Keratinocyte (primary cell): ENCODE results near the gene MAP1LC3B2. TPM values are rescaled to one million over a fixed set of nuclear protein-coding genes. Genes with fewer than 3 reads are reported as not detected.

ENCODE experiments used
- DNase-seq: peaks from one replicate; pipeline ENCODE4 v3.0.0-alpha.2; 2011; ENCODE audit warnings: low read depth, missing footprints, low spot score
- FAIRE-seq: peaks from 2 replicates; lab custom pipeline; 2011; peaks lifted over from hg19 to GRCh38; lab: Jason Lieb, UNC
- H2AFZ ChIP-seq: 2 replicates; pipeline ENCODE4 v1.6.0; 2012; ENCODE audit warnings: low read length, control low read depth, inconsistent platforms; ENCODE audit not compliant: control insufficient read depth
- H3K27ac ChIP-seq: 2 replicates; pipeline ENCODE4 v1.5.1; 2011; ENCODE audit warnings: low read length; ENCODE audit not compliant: control insufficient read depth, insufficient read depth
- H3K27me3 ChIP-seq: 3 replicates; pipeline ENCODE4 v1.6.0; 2011; ENCODE audit warnings: low read length; ENCODE audit not compliant: control insufficient read depth, insufficient read depth; ENCODE audit errors: extremely low read depth
- H3K36me3 ChIP-seq, 2 experiments: 2 replicates in 1 of 2; 3 replicates in 1 of 2; pipeline ENCODE4 v1.5.1; 2011; ENCODE audit warnings: low read length in 2 of 2, mild to moderate bottlenecking in 1 of 2; ENCODE audit not compliant: control insufficient read depth in 2 of 2, insufficient read depth in 2 of 2; ENCODE audit errors: extremely low read depth in 1 of 2
- H3K4me1 ChIP-seq: 3 replicates; pipeline ENCODE4 v1.5.1; 2011; ENCODE audit warnings: low read length; ENCODE audit not compliant: control insufficient read depth, insufficient read depth; ENCODE audit errors: extremely low read depth
- H3K4me2 ChIP-seq: 3 replicates; pipeline ENCODE4 v1.6.0; 2011; ENCODE audit warnings: low read depth, low read length; ENCODE audit not compliant: control insufficient read depth, insufficient read depth; ENCODE audit errors: extremely low read depth
- H3K4me3 ChIP-seq, 3 experiments: fragments of 200-600 bp in 1 of 3; sonication (generic) in 1 of 3; 2 replicates in 2 of 3; 3 replicates in 1 of 3; pipeline ENCODE4 v1.5.1; 2011 to 2016; ENCODE audit warnings: low read length in 3 of 3, mild to moderate bottlenecking in 3 of 3, control low read depth in 2 of 3, inconsistent platforms in 1 of 3, low read depth in 1 of 3, mixed read lengths in 1 of 3, mixed run types in 1 of 3, moderate library complexity in 1 of 3; ENCODE audit not compliant: control insufficient read depth in 2 of 3, insufficient read depth in 2 of 3; ENCODE audit errors: extremely low read depth in 1 of 3
- H3K79me2 ChIP-seq: 2 replicates; pipeline ENCODE4 v1.6.0; 2012; ENCODE audit warnings: low read length; ENCODE audit not compliant: control insufficient read depth, insufficient read depth
- H3K9ac ChIP-seq: 3 replicates; pipeline ENCODE4 v1.6.0; 2011; ENCODE audit warnings: low read length; ENCODE audit not compliant: control insufficient read depth, insufficient read depth; ENCODE audit errors: extremely low read depth
- H3K9me1 ChIP-seq: 3 replicates; pipeline ENCODE4 v1.6.0; 2011; ENCODE audit warnings: low read length; ENCODE audit not compliant: control insufficient read depth, insufficient read depth; ENCODE audit errors: extremely low read depth
- H3K9me3 ChIP-seq: 2 replicates; pipeline ENCODE4 v1.5.1; 2012; ENCODE audit warnings: low read depth, low read length; ENCODE audit not compliant: control insufficient read depth
- H4K20me1 ChIP-seq: 3 replicates; pipeline ENCODE4 v1.6.0; 2011; ENCODE audit warnings: low read length; ENCODE audit not compliant: control insufficient read depth, insufficient read depth; ENCODE audit errors: extremely low read depth
- EZH2 ChIP-seq: IDR thresholded peaks from one replicate; pipeline ENCODE4 v1.6.1; 2012; ENCODE audit warnings: inconsistent platforms, mild to moderate bottlenecking, low read length, moderate library complexity
- dilution Hi-C: fragments of 300-500 bp; cut with MboI; formaldehyde crosslinking; loops from one replicate; pipeline ENCODE4 v1.7.0; 2020; ENCODE audit warnings: low sequenced_read_pairs; ENCODE audit not compliant: extremely low pct_ligation_motif_present
- polyA plus RNA-seq, 5 experiments: library from polyadenylated mRNA; depleted of rRNA in 3 of 5; stranded (reverse) in 3 of 5; stranded (forward) in 1 of 5; unstranded in 1 of 5; fragments of >200 nt; gene quantifications; 1 replicate in 1 of 5; 2 replicates in 3 of 5; 3 replicates in 1 of 5; pipeline versions ENCODE4 v1.2.1 to v1.2.3, GENCODE V29; 2011 to 2012; ENCODE audit warnings: missing spikeins in 2 of 5, low read depth in 1 of 5, low replicate concordance in 1 of 5
- TF ChIP-seq, protein P1 (sequence below), 3 experiments: IDR thresholded peaks in 1 of 3; conservative IDR thresholded peaks in 1 of 3; optimal IDR thresholded peaks in 1 of 3; 2 replicates in 2 of 3; 3 replicates in 1 of 3; pipeline versions ENCODE3 to v1.5.1; 2011; ENCODE audit warnings: low read length in 3 of 3, mild to moderate bottlenecking in 3 of 3, moderate library complexity in 2 of 3, control low read depth in 1 of 3, inconsistent platforms in 1 of 3; ENCODE audit not compliant: insufficient read depth in 2 of 3; ENCODE audit errors: extremely low read depth in 1 of 3

Gene MAP1LC3B2
- polyA plus RNA-seq, 1 donor (not counting 4 experiments of a cell fraction or from before 2014, with no cell fraction given) = 6.0 TPM

DNA sequence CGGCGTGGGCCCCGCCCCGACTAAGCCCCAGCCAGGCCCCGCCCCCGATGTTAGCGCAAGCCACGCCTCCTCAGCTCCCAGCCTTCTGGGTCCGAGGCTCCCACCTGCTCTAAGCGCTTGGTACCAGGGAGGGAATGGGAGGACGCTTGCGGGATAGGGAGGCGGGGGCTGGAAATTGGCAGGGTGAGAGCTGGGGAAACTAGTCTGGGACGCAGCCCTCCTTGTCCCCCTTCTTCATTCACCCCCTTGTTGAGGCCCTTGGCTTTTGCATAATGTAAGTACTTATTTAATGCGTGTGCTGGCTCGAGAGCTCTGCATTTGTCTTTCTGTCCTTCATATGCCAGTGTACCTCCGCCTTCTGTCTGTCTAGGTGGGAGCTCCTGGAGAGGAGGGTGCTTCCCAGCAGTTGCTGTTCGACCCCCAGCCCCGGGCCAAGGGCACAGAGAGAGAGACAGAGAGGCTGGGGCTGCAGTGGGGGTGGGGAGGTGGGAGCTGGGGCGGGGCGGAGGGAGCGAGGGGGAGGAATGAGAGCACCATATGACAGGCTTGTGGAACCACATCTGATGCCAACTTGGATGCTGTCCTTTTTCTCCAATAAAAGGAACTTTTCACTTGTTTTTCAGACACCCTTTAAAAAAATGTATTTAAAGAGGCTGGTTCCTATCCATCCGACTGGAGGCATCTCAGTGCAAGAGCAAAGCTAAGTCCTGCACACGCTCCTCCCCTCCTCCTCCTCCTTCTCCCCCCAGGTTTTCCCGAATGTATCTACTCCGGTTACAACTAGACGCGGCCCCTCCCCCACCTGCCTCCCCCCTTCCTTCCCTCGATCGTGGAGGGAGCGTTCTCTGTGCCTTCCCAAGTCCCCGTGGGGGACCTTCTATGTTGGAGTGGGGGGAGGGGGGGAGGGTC is 25.6 kb upstream of the MAP1LC3B2 start:
- FAIRE-seq (no peak), DNase-seq (no peak)
- dilution Hi-C loops = no loop called here
- Histone ChIP-seq H3K79me2 (no peaks in the 10 kb centered on the region), H3K9me3 (no peaks in the 10 kb centered on the region), H3K27me3 (no peaks in the 10 kb centered on the region), H3K27ac (no peak overlapping the region), H4K20me1 (no peaks in the 10 kb centered on the region), H3K4me1 (peaks cover 30% of the 10 kb centered on the region), H3K4me3 (peak overlapping the region; percentile 29 to 52 (median 31)), H3K9me1 (no peaks in the 10 kb centered on the region), H3K4me2 (peak overlapping the region; percentile 70), H2AFZ (no peak overlapping the region), H3K36me3 (peaks cover 0 to 3% of the 10 kb centered on the region in 2 experiments), H3K9ac (peak overlapping the region; percentile 33)
- TF ChIP-seq, protein P1, sequence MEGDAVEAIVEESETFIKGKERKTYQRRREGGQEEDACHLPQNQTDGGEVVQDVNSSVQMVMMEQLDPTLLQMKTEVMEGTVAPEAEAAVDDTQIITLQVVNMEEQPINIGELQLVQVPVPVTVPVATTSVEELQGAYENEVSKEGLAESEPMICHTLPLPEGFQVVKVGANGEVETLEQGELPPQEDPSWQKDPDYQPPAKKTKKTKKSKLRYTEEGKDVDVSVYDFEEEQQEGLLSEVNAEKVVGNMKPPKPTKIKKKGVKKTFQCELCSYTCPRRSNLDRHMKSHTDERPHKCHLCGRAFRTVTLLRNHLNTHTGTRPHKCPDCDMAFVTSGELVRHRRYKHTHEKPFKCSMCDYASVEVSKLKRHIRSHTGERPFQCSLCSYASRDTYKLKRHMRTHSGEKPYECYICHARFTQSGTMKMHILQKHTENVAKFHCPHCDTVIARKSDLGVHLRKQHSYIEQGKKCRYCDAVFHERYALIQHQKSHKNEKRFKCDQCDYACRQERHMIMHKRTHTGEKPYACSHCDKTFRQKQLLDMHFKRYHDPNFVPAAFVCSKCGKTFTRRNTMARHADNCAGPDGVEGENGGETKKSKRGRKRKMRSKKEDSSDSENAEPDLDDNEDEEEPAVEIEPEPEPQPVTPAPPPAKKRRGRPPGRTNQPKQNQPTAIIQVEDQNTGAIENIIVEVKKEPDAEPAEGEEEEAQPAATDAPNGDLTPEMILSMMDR (optimal IDR thresholded peaks at IDR 0.05 in 1 of 3, IDR thresholded peaks at IDR 0.05 in 1 of 3, conservative IDR thresholded peaks at IDR 0.05 in 1 of 3; ENCODE audit: extremely low read depth in 1 of 3, insufficient read depth in 2 of 3, low read length in 3 of 3) = no peak
- no peak for TF ChIP-seq EZH2

DNA sequence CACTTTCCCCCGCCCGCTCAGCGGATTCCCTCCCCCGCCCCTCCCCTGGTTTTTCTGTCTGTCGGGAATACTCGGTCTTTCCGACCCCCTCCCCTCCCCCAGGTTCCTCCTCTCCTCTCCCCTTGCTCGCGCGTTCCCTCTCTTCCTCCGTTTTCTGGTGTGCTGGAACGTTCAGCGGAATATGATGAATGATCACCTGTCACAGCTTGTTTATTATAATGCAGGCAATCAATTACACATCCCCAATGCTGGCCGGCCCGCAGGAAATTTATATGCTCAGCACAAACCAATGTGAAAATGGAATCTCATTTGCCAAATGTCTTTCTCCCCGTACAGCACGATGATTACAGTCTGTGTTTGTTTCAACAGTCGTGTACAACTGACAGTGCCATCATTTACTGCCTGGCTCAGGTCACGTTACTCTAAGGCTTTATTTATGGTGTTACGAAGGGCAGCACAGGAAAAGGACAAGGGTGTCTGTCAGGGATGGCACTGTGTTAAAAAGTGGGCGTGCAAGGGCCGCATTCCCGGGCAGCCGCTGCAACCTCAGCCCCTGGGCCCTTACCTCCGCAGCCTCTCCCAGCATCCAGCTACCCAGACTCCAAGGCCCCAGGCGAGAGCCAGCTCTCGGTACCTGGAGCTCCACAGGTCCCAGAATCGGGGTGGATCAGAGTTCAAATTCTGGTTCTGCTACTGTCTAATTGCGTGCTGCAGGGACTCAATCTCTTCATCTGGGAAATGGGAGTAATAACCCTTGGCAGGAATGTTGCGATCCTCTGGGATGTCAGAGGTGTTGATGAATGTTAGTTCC is 24.7 kb upstream of the MAP1LC3B2 start:
- FAIRE-seq = no peak
- Histone ChIP-seq H3K4me1 (peaks cover 30% of the 10 kb centered on the region), H3K9ac (peak overlapping the region; percentile 39), H3K27ac (peak overlapping the region; percentile 33), H3K4me3 (peak overlapping the region; percentile 29 to 57 (median 31)), H3K79me2 (no peaks in the 10 kb centered on the region), H2AFZ (peak overlapping the region; percentile 3), H3K27me3 (no peaks in the 10 kb centered on the region), H3K9me3 (no peaks in the 10 kb centered on the region), H3K36me3 (peaks cover 0 to 3% of the 10 kb centered on the region in 2 experiments), H4K20me1 (no peaks in the 10 kb centered on the region), H3K4me2 (peak overlapping the region; percentile 70), H3K9me1 (no peaks in the 10 kb centered on the region)
- no peak for TF ChIP-seq EZH2
- TF ChIP-seq, protein P1 (optimal IDR thresholded peaks at IDR 0.05 in 1 of 3, IDR thresholded peaks at IDR 0.05 in 1 of 3, conservative IDR thresholded peaks at IDR 0.05 in 1 of 3; ENCODE audit: extremely low read depth in 1 of 3, insufficient read depth in 2 of 3, low read length in 3 of 3) = no peak
- no peak for DNase-seq
- dilution Hi-C loops = no loop called here
